ENCODE results near the gene DDO. TPM values are rescaled to one million over a fixed set of nuclear protein-coding genes. Genes with fewer than 3 reads are reported as not detected.
"Not testable (repeated sequence)": the region's sequence is repeated elsewhere in the genome, so short reads cannot be mapped to it uniquely, and the experiment has no call there.

The DDO gene
- polyA plus RNA-seq, 1 experiment, result 0.68 TPM

GRCh38 chr6:110458476-110458875, 43.1 kb upstream of the DDO start:
- TF ChIP-seq CTCF (IDR thresholded peaks at IDR 0.05; ENCODE audit: low read depth, low read length), result no peak
- ChIA-PET POLR2A (no interaction called here), CTCF (interaction anchor here (1.6 kb wide), 1 partner anchor 16 kb away, joined by 6 read pairs; no protein-coding TSS in a partner anchor)

GRCh38 chr6:110457567-110458175, 42.3 kb upstream of the DDO start:
- H3K4me3 ChIP-seq (ENCODE audit: low read depth, low read length); DNase-seq (ENCODE audit: low read depth, low spot score); H3K27me3 ChIP-seq (ENCODE audit: control insufficient read depth, insufficient read depth, low read length); POLR2A ChIA-PET; H3K9me3 ChIP-seq (ENCODE audit: control insufficient read depth, insufficient read depth, low read length); H3K27ac ChIP-seq (ENCODE audit: low read depth, low read length): not testable (repeated sequence)
- TF ChIP-seq CTCF (IDR thresholded peaks at IDR 0.05; ENCODE audit: low read depth, low read length), result peak; percentile 46
- CTCF ChIA-PET, result interaction anchor here (1.6 kb wide), 1 partner anchor 17 kb away, joined by 6 read pairs; no protein-coding TSS in a partner anchor

More at GRCh38 chr6:110458476-110458875, 43.1 kb upstream of the DDO start:
- Histone ChIP-seq H3K4me3 (ENCODE audit: low read depth, low read length) (no peak overlapping the region), H3K27me3 (ENCODE audit: control insufficient read depth, insufficient read depth, low read length) (peaks cover 5% of the 10 kb centered on the region), H3K27ac (ENCODE audit: low read depth, low read length) (no peak overlapping the region), H3K9me3 (ENCODE audit: control insufficient read depth, insufficient read depth, low read length) (no peaks in the 10 kb centered on the region)
- no peak for DNase-seq (ENCODE audit: low read depth, low spot score)

GRCh38 chr6:110456694-110457093, 41.3 kb upstream of the DDO start:
- ChIA-PET CTCF (interaction anchor here (1.6 kb wide), 1 partner anchor 18 kb away, joined by 6 read pairs; no protein-coding TSS in a partner anchor), POLR2A (no interaction called here)
- Histone ChIP-seq H3K27ac (ENCODE audit: low read depth, low read length) (no peak overlapping the region), H3K27me3 (ENCODE audit: control insufficient read depth, insufficient read depth, low read length) (peaks cover 5% of the 10 kb centered on the region), H3K9me3 (ENCODE audit: control insufficient read depth, insufficient read depth, low read length) (no peaks in the 10 kb centered on the region), H3K4me3 (ENCODE audit: low read depth, low read length) (no peak overlapping the region)
- TF ChIP-seq CTCF (IDR thresholded peaks at IDR 0.05; ENCODE audit: low read depth, low read length), result no peak
- no peak for DNase-seq (ENCODE audit: low read depth, low spot score)

- Histone ChIP-seq H3K27ac (ENCODE audit: low read depth, low read length) (no peak overlapping the region), H3K27me3 (ENCODE audit: control insufficient read depth, insufficient read depth, low read length) (peaks cover 2% of the 10 kb centered on the region), H3K4me3 (ENCODE audit: low read depth, low read length) (no peak overlapping the region), H3K9me3 (ENCODE audit: control insufficient read depth, insufficient read depth, low read length) (no peaks in the 10 kb centered on the region)
- no peak for DNase-seq (ENCODE audit: low read depth, low spot score)
- ChIA-PET CTCF (interaction anchor here (0.6 kb wide), 1 partner anchor 12 kb away, joined by 3 read pairs; no protein-coding TSS in a partner anchor), POLR2A (no interaction called here)
- TF ChIP-seq CTCF (IDR thresholded peaks at IDR 0.05; ENCODE audit: low read depth, low read length), result no peak
Measured at GRCh38 chr6:110449541-110449895, 34.1 kb upstream of the DDO start.

- CTCF ChIA-PET, result no interaction called here
- TF ChIP-seq CTCF (IDR thresholded peaks at IDR 0.05; ENCODE audit: low read depth, low read length), result no peak
Measured at GRCh38 chr6:110448846-110449540, 33.6 kb upstream of the DDO start.

More at GRCh38 chr6:110448846-110449540, 33.6 kb upstream of the DDO start:
- Histone ChIP-seq H3K4me3 (ENCODE audit: low read depth, low read length) (no peak overlapping the region), H3K27me3 (ENCODE audit: control insufficient read depth, insufficient read depth, low read length) (peaks cover 2% of the 10 kb centered on the region), H3K27ac (ENCODE audit: low read depth, low read length) (no peak overlapping the region), H3K9me3 (ENCODE audit: control insufficient read depth, insufficient read depth, low read length) (no peaks in the 10 kb centered on the region)
- DNase-seq (ENCODE audit: low read depth, low spot score), result no peak
- POLR2A ChIA-PET, result no interaction called here

Measured in AG04450 (cell line).